CD14-positive monocyte (primary cell): ENCODE measurements around the gene GLDC. TPM values are rescaled to one million over a fixed set of nuclear protein-coding genes. Genes with fewer than 3 reads are reported as not detected.
A peak's percentile ranks its signal among the peaks of the same experiment; 100 is the strongest.

ENCODE experiments used
- DNase-seq, 3 donors: peaks; one replicate each; pipeline ENCODE4 v3.0.0-alpha.2; 2011 to 2022
- H2AFZ ChIP-seq: 2 replicates; pipeline ENCODE4 v1.6.0; 2012; ENCODE audit warnings: mild to moderate bottlenecking, low read depth, low read length, inconsistent platforms; ENCODE audit not compliant: insufficient read depth, poor library complexity, severe bottlenecking
- H3K27ac ChIP-seq, 2 donors: 1 replicate in 1 of 2; 2 replicates in 1 of 2; pipeline ENCODE4 v1.5.1; 2012 to 2013; ENCODE audit warnings: low read length in 2 of 2, control low read depth in 1 of 2, inconsistent platforms in 1 of 2, low read depth in 1 of 2, mild to moderate bottlenecking in 1 of 2
- H3K27me3 ChIP-seq, 2 donors: one replicate each; pipeline versions ENCODE4 v1.6.0 to v1.6.1; 2011 to 2013; ENCODE audit warnings: low read length in 2 of 2; ENCODE audit not compliant: control insufficient read depth in 2 of 2, insufficient read depth in 2 of 2
- H3K36me3 ChIP-seq, 2 donors: replicated peaks in 1 of 2; 1 replicate in 1 of 2; 2 replicates in 1 of 2; pipeline versions ENCODE4 v1.5.1 to v1.6.1; 2012 to 2013; ENCODE audit warnings: low read length in 2 of 2, control low read depth in 1 of 2, inconsistent platforms in 1 of 2, mild to moderate bottlenecking in 1 of 2; ENCODE audit not compliant: insufficient read depth in 2 of 2, control insufficient read depth in 1 of 2
- H3K4me1 ChIP-seq, 2 donors: 1 replicate in 1 of 2; 2 replicates in 1 of 2; pipeline versions ENCODE4 v1.5.1 to v1.6.1; 2012 to 2013; ENCODE audit warnings: low read length in 2 of 2, control low read depth in 1 of 2, inconsistent platforms in 1 of 2, mild to moderate bottlenecking in 1 of 2, moderate library complexity in 1 of 2; ENCODE audit not compliant: insufficient read depth in 2 of 2, control insufficient read depth in 1 of 2
- H3K4me2 ChIP-seq: replicated peaks from 2 replicates; pipeline ENCODE3; 2012; ENCODE audit warnings: low read length, moderate library complexity, mild to moderate bottlenecking; ENCODE audit not compliant: poor library complexity, severe bottlenecking; ENCODE audit errors: extremely low read depth
- H3K4me3 ChIP-seq, 3 experiments: fragments of 200-600 bp in 1 of 3; sonication (generic) in 1 of 3; replicated peaks in 1 of 3; 1 replicate in 2 of 3; 2 replicates in 1 of 3; pipeline ENCODE4 v1.5.1; 2011 to 2013; ENCODE audit warnings: low read length in 3 of 3, mild to moderate bottlenecking in 3 of 3, control low read depth in 2 of 3, low read depth in 2 of 3, inconsistent platforms in 1 of 3, moderate library complexity in 1 of 3
- H3K79me2 ChIP-seq: 2 replicates; pipeline ENCODE4 v1.6.0; 2012; ENCODE audit warnings: mild to moderate bottlenecking, control low read depth, inconsistent platforms, low read length, moderate library complexity; ENCODE audit not compliant: insufficient read depth
- H3K9ac ChIP-seq: 2 replicates; pipeline ENCODE4 v1.6.0; 2017; ENCODE audit warnings: low read length, mild to moderate bottlenecking; ENCODE audit not compliant: insufficient read depth, poor library complexity, severe bottlenecking
- H3K9me3 ChIP-seq, 2 donors: replicated peaks in 1 of 2; 1 replicate in 1 of 2; 2 replicates in 1 of 2; pipeline versions ENCODE4 v1.5.1 to v1.6.1; 2012 to 2013; ENCODE audit warnings: low read length in 2 of 2, control low read depth in 1 of 2; ENCODE audit not compliant: control insufficient read depth in 1 of 2, insufficient read depth in 1 of 2
- H4K20me1 ChIP-seq: 2 replicates; pipeline ENCODE4 v1.6.0; 2012; ENCODE audit warnings: mild to moderate bottlenecking, low read length, control low read depth, moderate library complexity; ENCODE audit not compliant: insufficient read depth
- H3K27ac Mint-ChIP-seq, 7 donors: one replicate each; pipeline ENCODE4 v1.8.0; 2020; ENCODE audit warnings: mild to moderate bottlenecking in 7 of 7, mixed read lengths in 7 of 7, moderate library complexity in 6 of 7, inconsistent platforms in 2 of 7
- H3K27me3 Mint-ChIP-seq, 3 donors: one replicate each; pipeline ENCODE4 v1.8.0; 2021 to 2022; ENCODE audit warnings: low read depth in 3 of 3, mild to moderate bottlenecking in 3 of 3, mixed read lengths in 3 of 3, moderate library complexity in 3 of 3, inconsistent platforms in 1 of 3
- H3K36me3 Mint-ChIP-seq, 2 donors: one replicate each; pipeline ENCODE4 v1.8.0; 2020; ENCODE audit warnings: mixed read lengths in 2 of 2, inconsistent platforms in 1 of 2, mild to moderate bottlenecking in 1 of 2
- H3K4me1 Mint-ChIP-seq: one replicate; pipeline ENCODE4 v1.8.0; 2020; ENCODE audit warnings: mild to moderate bottlenecking, mixed read lengths
- H3K4me3 Mint-ChIP-seq, 2 donors: one replicate each; pipeline ENCODE4 v1.8.0; 2020; ENCODE audit warnings: mild to moderate bottlenecking in 2 of 2, mixed read lengths in 2 of 2, moderate library complexity in 1 of 2
- H3K9me3 Mint-ChIP-seq, 7 donors: one replicate each; pipeline ENCODE4 v1.8.0; 2020 to 2022; ENCODE audit warnings: mixed read lengths in 7 of 7, mild to moderate bottlenecking in 6 of 7, moderate library complexity in 6 of 7, inconsistent platforms in 2 of 7
- WGBS: methylation state at CpG from one replicate; pipeline ENCODE4 v1.1.5; 2013; ENCODE audit warnings: missing lambda C conversion rate; ENCODE audit not compliant: insufficient coverage; 5-methylcytosine and 5-hydroxymethylcytosine counted together
- intact Hi-C, 2 donors: fragments of 100-400 bp; cut with micrococcal nuclease; formaldehyde crosslinking; loops; one replicate each; pipeline versions ENCODE4 v1.15.0 to v1.15.1; 2023
- polyA plus RNA-seq, 3 donors: library from polyadenylated mRNA; depleted of rRNA in 1 of 3; unstranded in 2 of 3; stranded (reverse) in 1 of 3; fragments of 300-500 nt in 2 of 3; fragments of >200 nt in 1 of 3; fragmentation: Illumina TruSeq in 2 of 3; gene quantifications; 1 replicate in 2 of 3; 2 replicates in 1 of 3; pipeline ENCODE4 v1.2.3, GENCODE V29; 2012 to 2021
- TF ChIP-seq, protein P1 (sequence below): fragments of 200-600 bp; IDR thresholded peaks from one replicate; pipeline ENCODE4 v1.8.0; 2022; ENCODE audit warnings: antibody characterized with exemption, mild to moderate bottlenecking

The GLDC gene
- polyA plus RNA-seq, 3 donors, result not detected

DNA sequence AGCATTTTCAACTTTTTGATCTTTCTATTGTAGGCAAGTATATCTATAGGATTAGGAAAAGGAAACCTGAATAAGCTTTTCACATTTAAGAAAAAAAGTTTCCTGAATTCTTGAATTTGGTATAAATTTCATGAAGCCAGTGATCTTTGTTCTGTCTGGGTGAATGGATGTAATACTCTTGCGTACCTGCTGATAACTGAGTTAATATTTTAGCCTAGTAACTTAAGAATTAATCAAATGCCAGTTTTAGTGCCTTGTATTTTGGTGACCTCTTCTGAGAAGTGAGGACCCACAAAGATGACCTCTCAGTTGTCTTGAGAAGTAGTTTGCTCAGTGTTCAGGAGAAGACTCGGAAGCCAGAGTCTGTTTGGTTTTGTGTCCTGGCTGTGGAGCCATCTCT is 154.7 kb downstream of the GLDC start:
- Histone ChIP-seq H3K4me2 (no peak overlapping the region), H3K9me3 (no peaks in the 10 kb centered on the region), H2AFZ (no peak overlapping the region), H3K36me3 (peaks cover 65 to 89% of the 10 kb centered on the region in 2 donors), H3K9ac (no peak overlapping the region), H3K4me1 (no peaks in the 10 kb centered on the region), H3K27ac (no peak overlapping the region), H3K27me3 (no peaks in the 10 kb centered on the region), H4K20me1 (peaks cover 5% of the 10 kb centered on the region), H3K4me3 (no peak overlapping the region), H3K79me2 (peaks cover 23% of the 10 kb centered on the region)
- no peaks in the 10 kb centered on the region for H3K9me3 Mint-ChIP-seq
- no peak overlapping the region for H3K4me3 Mint-ChIP-seq
- H3K27ac Mint-ChIP-seq, result peak overlapping the region in 1 of 7 donors; percentile 27
- H3K27me3 Mint-ChIP-seq, result no peaks in the 10 kb centered on the region
- peaks cover 54 to 65% of the 10 kb centered on the region in 2 donors for H3K36me3 Mint-ChIP-seq
- TF ChIP-seq, protein P1, sequence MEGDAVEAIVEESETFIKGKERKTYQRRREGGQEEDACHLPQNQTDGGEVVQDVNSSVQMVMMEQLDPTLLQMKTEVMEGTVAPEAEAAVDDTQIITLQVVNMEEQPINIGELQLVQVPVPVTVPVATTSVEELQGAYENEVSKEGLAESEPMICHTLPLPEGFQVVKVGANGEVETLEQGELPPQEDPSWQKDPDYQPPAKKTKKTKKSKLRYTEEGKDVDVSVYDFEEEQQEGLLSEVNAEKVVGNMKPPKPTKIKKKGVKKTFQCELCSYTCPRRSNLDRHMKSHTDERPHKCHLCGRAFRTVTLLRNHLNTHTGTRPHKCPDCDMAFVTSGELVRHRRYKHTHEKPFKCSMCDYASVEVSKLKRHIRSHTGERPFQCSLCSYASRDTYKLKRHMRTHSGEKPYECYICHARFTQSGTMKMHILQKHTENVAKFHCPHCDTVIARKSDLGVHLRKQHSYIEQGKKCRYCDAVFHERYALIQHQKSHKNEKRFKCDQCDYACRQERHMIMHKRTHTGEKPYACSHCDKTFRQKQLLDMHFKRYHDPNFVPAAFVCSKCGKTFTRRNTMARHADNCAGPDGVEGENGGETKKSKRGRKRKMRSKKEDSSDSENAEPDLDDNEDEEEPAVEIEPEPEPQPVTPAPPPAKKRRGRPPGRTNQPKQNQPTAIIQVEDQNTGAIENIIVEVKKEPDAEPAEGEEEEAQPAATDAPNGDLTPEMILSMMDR, result no peak
- H3K4me1 Mint-ChIP-seq, result no peaks in the 10 kb centered on the region
- WGBS, result no CpG with 5 or more reads among the region's 2 CpGs
- no peak for DNase-seq
- intact Hi-C loops, result no loop called here

DNA sequence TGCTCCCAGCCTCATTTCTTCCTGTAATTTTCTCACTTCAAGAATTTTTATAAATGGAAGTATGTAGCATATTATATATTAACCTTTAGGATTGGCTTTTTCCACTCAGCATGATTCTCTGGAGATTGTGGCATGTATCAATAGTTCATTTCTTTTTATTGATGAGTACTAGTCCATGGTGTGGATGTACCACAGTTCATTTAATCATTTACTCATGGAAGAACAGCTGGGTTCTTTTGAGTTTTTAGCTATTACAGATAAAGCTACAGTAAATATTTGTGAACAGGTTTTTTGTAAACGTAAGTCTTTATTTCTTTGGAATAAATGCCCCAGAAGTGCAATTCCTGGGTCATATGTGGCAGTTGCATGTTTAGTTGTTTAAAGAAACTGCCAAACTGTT is 156.4 kb downstream of the GLDC start:
- Mint-ChIP-seq H3K4me3 (no peak overlapping the region), H3K9me3 (no peaks in the 10 kb centered on the region), H3K27ac (no peak overlapping the region), H3K36me3 (peaks cover 54 to 71% of the 10 kb centered on the region in 2 donors), H3K27me3 (no peaks in the 10 kb centered on the region), H3K4me1 (no peaks in the 10 kb centered on the region)
- Histone ChIP-seq H3K36me3 (peaks cover 60 to 87% of the 10 kb centered on the region in 2 donors), H3K79me2 (peaks cover 23% of the 10 kb centered on the region), H2AFZ (no peak overlapping the region), H4K20me1 (peaks cover 5% of the 10 kb centered on the region), H3K27me3 (no peaks in the 10 kb centered on the region), H3K4me3 (no peak overlapping the region), H3K27ac (no peak overlapping the region), H3K9ac (no peak overlapping the region), H3K4me2 (no peak overlapping the region), H3K9me3 (no peaks in the 10 kb centered on the region), H3K4me1 (no peaks in the 10 kb centered on the region)
- intact Hi-C loops, result no loop called here
- WGBS, result 100% methylated on average over 1 of the region's 1 CpG
- DNase-seq, result no peak
- TF ChIP-seq, protein P1, result no peak
